NCI-H146 treated with DMSO at 0.1 percent for 48 hours (cell line): ENCODE measurements around the gene BNIP5.

Source experiments
- DNase-seq: peaks from one replicate; lab custom pipeline; 2025; ENCODE audit not compliant: unreplicated experiment; lab: John Stamatoyannopoulos, UW

Gene BNIP5

DNA sequence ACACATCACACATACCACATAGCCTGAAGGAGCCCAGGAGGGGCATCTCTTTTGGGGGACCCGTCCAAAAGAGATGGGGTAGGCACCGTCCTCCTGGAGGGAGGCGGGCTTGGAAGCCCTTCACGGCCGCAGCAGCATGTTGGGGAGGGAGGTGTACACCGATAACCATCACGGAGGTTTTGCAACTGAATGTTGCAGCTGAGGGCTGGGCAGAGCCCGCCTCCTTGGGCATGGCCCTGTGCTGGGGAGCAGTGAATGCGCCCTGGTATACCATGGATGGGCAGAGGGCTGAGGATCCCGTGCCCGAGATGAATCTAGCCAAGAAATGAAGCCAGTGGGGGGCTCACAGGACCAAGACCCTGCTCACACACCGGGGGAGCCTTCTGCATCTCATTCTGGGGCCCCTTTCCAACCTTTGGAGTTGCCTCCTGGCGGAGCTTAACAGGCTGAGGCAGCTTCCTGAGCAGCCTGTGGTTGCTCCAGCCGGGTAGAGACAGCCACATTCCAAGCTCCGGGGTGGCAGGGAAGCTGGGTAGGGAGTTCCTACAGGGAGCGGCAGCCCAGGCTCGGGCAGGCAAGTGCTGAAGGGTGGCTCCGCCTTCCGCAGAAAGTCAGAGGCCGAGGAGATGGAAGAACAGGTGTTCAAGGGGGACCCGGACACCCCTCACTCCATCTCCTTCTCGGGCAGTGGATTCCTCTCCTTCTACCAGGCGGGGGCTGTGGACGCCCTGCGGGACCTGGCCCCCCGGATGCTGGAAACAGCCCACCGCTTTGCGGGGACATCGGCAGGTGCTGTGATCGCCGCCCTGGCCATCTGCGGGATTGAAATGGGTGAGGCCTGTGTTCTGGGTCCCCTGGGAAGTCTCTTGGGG is 66.6 kb downstream of the BNIP5 start, which contains the start of gene PNPLA1:
Gene PNPLA1 (plus strand): TSS at position 227 of the 872 bp plus-strand sequence. CDS start 400 bp downstream, at position 627.
- no peak for DNase-seq

DNA sequence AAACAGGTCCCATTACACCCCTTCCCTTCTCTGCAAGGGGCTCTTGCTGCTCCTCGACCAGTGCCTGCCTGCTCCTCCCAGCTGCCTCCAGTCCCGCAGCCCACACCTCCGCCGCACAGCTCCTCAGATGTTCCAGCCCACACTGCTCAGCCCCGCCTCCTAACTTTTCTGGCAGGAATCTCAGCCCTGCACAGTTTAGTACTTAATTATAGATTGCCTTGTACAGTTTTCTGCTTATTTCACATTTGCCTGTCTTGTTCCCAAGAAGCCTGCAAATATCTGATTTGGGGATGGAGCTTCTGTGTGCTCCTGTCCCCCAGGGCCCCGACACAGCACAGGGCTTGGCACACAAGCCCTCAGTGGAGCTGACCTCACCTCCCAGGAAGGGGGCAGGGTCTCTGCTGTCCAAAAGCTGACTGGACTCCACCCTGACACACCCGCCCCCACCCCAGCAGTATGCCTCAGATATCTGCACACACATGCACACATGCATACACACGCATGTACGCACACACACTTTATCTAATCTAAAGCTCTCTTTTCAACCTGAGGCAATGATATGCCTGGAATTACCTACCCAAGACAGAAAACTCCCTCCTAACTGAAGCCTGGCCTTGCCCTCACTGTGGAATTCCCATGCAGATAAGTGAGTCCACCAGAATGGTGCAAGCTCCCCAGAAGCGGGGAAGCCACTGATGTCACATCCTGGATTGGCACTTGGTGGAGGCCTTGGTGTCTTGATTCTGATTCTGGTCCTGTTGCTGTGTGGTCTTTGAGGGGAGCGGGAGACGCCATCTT is 68.0 kb downstream of the BNIP5 start:
- no peak for DNase-seq

DNA sequence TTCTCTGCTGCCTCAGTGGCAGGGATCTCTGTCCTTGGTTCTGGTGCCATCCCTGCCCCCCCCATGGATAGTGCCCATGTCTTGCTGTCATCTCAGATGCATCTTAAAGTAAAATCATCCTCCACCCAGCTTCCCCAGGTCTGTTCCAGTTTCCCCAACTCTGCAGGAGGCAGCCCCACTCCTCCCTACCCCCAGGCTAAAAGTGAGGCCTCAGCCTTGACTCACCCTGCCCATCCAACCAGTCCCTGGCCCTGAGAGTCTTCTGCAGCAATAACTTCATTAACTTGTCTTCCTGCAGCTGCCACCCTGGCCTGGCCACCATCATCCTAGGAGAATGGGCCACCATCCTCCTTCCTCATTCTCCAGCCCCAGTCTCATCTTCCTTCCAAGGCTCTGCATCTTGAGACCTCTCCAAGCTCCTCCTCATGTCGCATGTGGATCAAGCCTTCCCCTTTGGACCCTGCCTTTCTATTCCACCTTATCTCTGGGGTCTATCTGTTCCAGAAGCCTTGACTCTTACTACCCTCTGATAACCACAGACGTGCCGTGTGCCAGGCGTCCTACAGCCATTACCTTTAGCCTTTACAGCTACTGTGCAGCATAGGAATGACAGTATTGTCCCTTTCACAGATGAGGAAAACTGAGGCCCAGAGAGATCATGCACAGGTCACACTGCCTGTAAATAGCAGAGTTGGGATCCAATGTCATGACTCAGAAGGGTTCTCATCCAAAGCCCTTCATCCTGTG is 68.8 kb downstream of the BNIP5 start:
- DNase-seq: no peak

DNA sequence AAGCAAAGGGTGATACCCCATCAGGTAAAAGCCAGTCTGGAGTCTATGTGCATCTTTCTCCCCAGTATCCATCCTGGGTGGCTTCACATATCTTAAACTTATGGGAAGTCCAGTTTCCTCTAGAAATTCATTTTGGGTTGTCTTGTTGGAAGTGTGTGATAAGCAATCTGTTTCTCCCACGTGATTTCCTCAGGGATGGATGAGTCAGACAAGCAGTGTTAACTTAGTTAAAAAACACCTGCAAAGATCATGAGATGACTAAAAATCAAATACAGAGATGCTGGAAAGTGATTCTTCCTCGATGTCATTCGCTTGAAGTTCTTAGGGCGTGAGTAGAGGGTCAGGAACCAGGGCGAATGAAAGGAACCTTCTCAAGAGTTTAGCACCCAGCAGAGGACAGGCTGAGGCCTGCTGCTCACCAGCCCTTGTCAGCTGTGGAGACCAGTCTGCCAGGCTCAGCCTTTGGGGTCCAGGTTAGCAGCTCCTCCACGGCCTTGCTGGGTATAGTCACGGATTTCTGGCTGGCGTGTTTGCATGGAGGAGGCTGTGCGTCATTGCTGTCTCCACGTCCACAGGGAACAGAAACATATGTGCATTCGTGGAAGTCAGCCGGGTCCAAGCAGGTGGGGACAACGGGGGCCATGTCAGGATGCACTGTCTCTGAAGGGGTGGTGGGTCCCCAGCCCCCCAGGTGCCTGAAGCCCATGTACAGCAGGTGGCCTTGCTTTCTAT is 69.6 kb downstream of the BNIP5 start:
- no peak for DNase-seq
